ENCODE measurements around the gene OXNAD1. TPM values are rescaled to one million over a fixed set of nuclear protein-coding genes. Genes with fewer than 3 reads are reported as not detected.

The OXNAD1 gene
- total RNA-seq, 1 donor from 2014 or later, result 29.8 TPM

- intact Hi-C loops (cut with micrococcal nuclease), result loop anchor here (1.0 to 10.0 kb wide), 7 partner anchors 10 to 734 kb away; no protein-coding TSS in a partner anchor
- Mint-ChIP-seq H3K4me1 (peaks cover 66% of the 10 kb centered on the region), H3K27me3 (no peaks in the 10 kb centered on the region), H3K4me3 (peak overlapping the region; percentile 93), H3K36me3 (ENCODE audit: low read depth) (peaks cover 45% of the 10 kb centered on the region), H3K9me3 (peaks cover 4% of the 10 kb centered on the region), H3K27ac (peak overlapping the region; percentile 92)
- DNase-seq, result peak; percentile 76
These were observed 25.8 kb downstream of the OXNAD1 start for GRCh38 chr3:16290827-16291196.

- Mint-ChIP-seq H3K27ac (peak overlapping the region; percentile 70), H3K36me3 (ENCODE audit: low read depth) (peaks cover 63% of the 10 kb centered on the region), H3K27me3 (no peaks in the 10 kb centered on the region), H3K9me3 (peaks cover 4% of the 10 kb centered on the region), H3K4me1 (peaks cover 64% of the 10 kb centered on the region), H3K4me3 (peak overlapping the region; percentile 66)
- DNase-seq, result peak; percentile 57
- intact Hi-C loops (cut with micrococcal nuclease), result loop anchor here (10.0 kb wide), 1 partner anchor 730 kb away; no protein-coding TSS in a partner anchor
These were observed 29.8 kb downstream of the OXNAD1 start for GRCh38 chr3:16294844-16295243.

- H3K4me3 Mint-ChIP-seq, result peak overlapping the region; percentile 60
- peaks cover 66% of the 10 kb centered on the region for H3K4me1 Mint-ChIP-seq
- H3K9me3 Mint-ChIP-seq, result peaks cover 4% of the 10 kb centered on the region
- peak overlapping the region; percentile 71 for H3K27ac Mint-ChIP-seq
- peak; percentile 54 for DNase-seq
- peaks cover 63% of the 10 kb centered on the region for H3K36me3 Mint-ChIP-seq (ENCODE audit: low read depth)
- H3K27me3 Mint-ChIP-seq, result no peaks in the 10 kb centered on the region
- intact Hi-C loops (cut with micrococcal nuclease), result loop anchor here (10.0 kb wide), 1 partner anchor 729 kb away; no protein-coding TSS in a partner anchor
These were observed 30.4 kb downstream of the OXNAD1 start for GRCh38 chr3:16295298-16295890.

- H3K4me3 Mint-ChIP-seq, result peak overlapping the region; percentile 62
- peaks cover 69% of the 10 kb centered on the region for H3K36me3 Mint-ChIP-seq (ENCODE audit: low read depth)
These were observed 33.2 kb downstream of the OXNAD1 start for GRCh38 chr3:16297997-16298885.

GRCh38 chr3:16298891-16299290, 33.9 kb downstream of the OXNAD1 start:
- no peaks in the 10 kb centered on the region for H3K9me3 Mint-ChIP-seq
- DNase-seq, result no peak
- peaks cover 75% of the 10 kb centered on the region for H3K4me1 Mint-ChIP-seq
- H3K27ac Mint-ChIP-seq, result peak overlapping the region; percentile 84
- peak overlapping the region; percentile 62 for H3K4me3 Mint-ChIP-seq
- H3K27me3 Mint-ChIP-seq, result no peaks in the 10 kb centered on the region
- H3K36me3 Mint-ChIP-seq (ENCODE audit: low read depth), result peaks cover 65% of the 10 kb centered on the region
- intact Hi-C loops (cut with micrococcal nuclease), result loop anchor here (10.0 kb wide), 1 partner anchor 726 kb away; no protein-coding TSS in a partner anchor

More at GRCh38 chr3:16297997-16298885, 33.2 kb downstream of the OXNAD1 start:
- Mint-ChIP-seq H3K27ac (peak overlapping the region; percentile 84), H3K9me3 (no peaks in the 10 kb centered on the region), H3K4me1 (peaks cover 75% of the 10 kb centered on the region), H3K27me3 (no peaks in the 10 kb centered on the region)
- intact Hi-C loops (cut with micrococcal nuclease), result loop anchor here (10.0 kb wide), 1 partner anchor 727 kb away; no protein-coding TSS in a partner anchor
- DNase-seq, result peak; percentile 60

GRCh38 chr3:16299746-16300145, 34.7 kb downstream of the OXNAD1 start:
- H3K27ac Mint-ChIP-seq, result peak overlapping the region; percentile 97
- intact Hi-C loops (cut with micrococcal nuclease), result loop anchor here (2.0 to 10.0 kb wide), 6 partner anchors 13 to 725 kb away; partner anchors contain the start of genes ANKRD28, OXNAD1 and PLCL2
- H3K36me3 Mint-ChIP-seq (ENCODE audit: low read depth), result peaks cover 68% of the 10 kb centered on the region
- peak overlapping the region; percentile 86 for H3K4me3 Mint-ChIP-seq
- H3K4me1 Mint-ChIP-seq, result peaks cover 80% of the 10 kb centered on the region
- H3K9me3 Mint-ChIP-seq, result no peaks in the 10 kb centered on the region
- peak; percentile 60 for DNase-seq
- no peaks in the 10 kb centered on the region for H3K27me3 Mint-ChIP-seq

- H3K4me3 Mint-ChIP-seq, result peak overlapping the region; percentile 86
- peaks cover 83% of the 10 kb centered on the region for H3K4me1 Mint-ChIP-seq
- H3K9me3 Mint-ChIP-seq, result no peaks in the 10 kb centered on the region
- peaks cover 71% of the 10 kb centered on the region for H3K36me3 Mint-ChIP-seq (ENCODE audit: low read depth)
- H3K27me3 Mint-ChIP-seq, result no peaks in the 10 kb centered on the region
- intact Hi-C loops (cut with micrococcal nuclease), result loop anchor here (2.0 to 10.0 kb wide), 5 partner anchors 14 to 584 kb away; partner anchors contain the start of genes ANKRD28, OXNAD1 and PLCL2
- peak overlapping the region; percentile 97 for H3K27ac Mint-ChIP-seq
- DNase-seq, result peak; percentile 66
These were observed 35.3 kb downstream of the OXNAD1 start for GRCh38 chr3:16300307-16300706.

- Mint-ChIP-seq H3K4me3 (peak overlapping the region; percentile 86), H3K36me3 (ENCODE audit: low read depth) (peaks cover 70% of the 10 kb centered on the region), H3K27ac (peak overlapping the region; percentile 97), H3K9me3 (no peaks in the 10 kb centered on the region), H3K4me1 (peaks cover 83% of the 10 kb centered on the region), H3K27me3 (no peaks in the 10 kb centered on the region)
- intact Hi-C loops (cut with micrococcal nuclease), result loop anchor here (1.0 to 10.0 kb wide), 8 partner anchors 8 to 584 kb away; partner anchors contain the start of genes ANKRD28, OXNAD1 and PLCL2
- peak; percentile 90 for DNase-seq
These were observed 35.9 kb downstream of the OXNAD1 start for GRCh38 chr3:16300881-16301359.

- Mint-ChIP-seq H3K9me3 (no peaks in the 10 kb centered on the region), H3K27me3 (no peaks in the 10 kb centered on the region), H3K36me3 (ENCODE audit: low read depth) (peaks cover 68% of the 10 kb centered on the region), H3K27ac (peak overlapping the region; percentile 97), H3K4me3 (peak overlapping the region; percentile 86), H3K4me1 (peaks cover 85% of the 10 kb centered on the region)
- DNase-seq, result peak; percentile 84
- intact Hi-C loops (cut with micrococcal nuclease), result loop anchor here (1.0 to 10.0 kb wide), 8 partner anchors 8 to 583 kb away; partner anchors contain the start of genes ANKRD28, OXNAD1 and PLCL2
These were observed 36.5 kb downstream of the OXNAD1 start for GRCh38 chr3:16301507-16301906.

- Mint-ChIP-seq H3K4me1 (peaks cover 89% of the 10 kb centered on the region), H3K27ac (peak overlapping the region; percentile 97), H3K27me3 (no peaks in the 10 kb centered on the region), H3K36me3 (ENCODE audit: low read depth) (peaks cover 67% of the 10 kb centered on the region), H3K4me3 (peak overlapping the region; percentile 86), H3K9me3 (peaks cover 3% of the 10 kb centered on the region)
- intact Hi-C loops (cut with micrococcal nuclease), result loop anchor here (5.0 to 10.0 kb wide), 4 partner anchors 35 to 583 kb away; partner anchors contain the start of genes ANKRD28, OXNAD1 and PLCL2
- DNase-seq, result peak; percentile 69
These were observed 37.1 kb downstream of the OXNAD1 start for GRCh38 chr3:16302082-16302631.

GRCh38 chr3:16303037-16303575, 38.1 kb downstream of the OXNAD1 start:
- peaks cover 67% of the 10 kb centered on the region for H3K36me3 Mint-ChIP-seq (ENCODE audit: low read depth)
- peaks cover 90% of the 10 kb centered on the region for H3K4me1 Mint-ChIP-seq
- intact Hi-C loops (cut with micrococcal nuclease), result loop anchor here (5.0 to 10.0 kb wide), 4 partner anchors 36 to 582 kb away; partner anchors contain the start of genes ANKRD28, OXNAD1 and PLCL2
- peak; percentile 61 for DNase-seq
- no peaks in the 10 kb centered on the region for H3K27me3 Mint-ChIP-seq
- peak overlapping the region; percentile 83 for H3K27ac Mint-ChIP-seq
- H3K9me3 Mint-ChIP-seq, result peaks cover 6% of the 10 kb centered on the region
- H3K4me3 Mint-ChIP-seq, result peak overlapping the region; percentile 86

- no peaks in the 10 kb centered on the region for H3K27me3 Mint-ChIP-seq
- intact Hi-C loops (cut with micrococcal nuclease), result loop anchor here (5.0 to 10.0 kb wide), 5 partner anchors 37 to 580 kb away; partner anchors contain the start of genes ANKRD28, OXNAD1 and PLCL2
- H3K4me1 Mint-ChIP-seq, result peaks cover 85% of the 10 kb centered on the region
- H3K27ac Mint-ChIP-seq, result peak overlapping the region; percentile 86
- peaks cover 61% of the 10 kb centered on the region for H3K36me3 Mint-ChIP-seq (ENCODE audit: low read depth)
- peak; percentile 69 for DNase-seq
- H3K4me3 Mint-ChIP-seq, result peak overlapping the region; percentile 76
- H3K9me3 Mint-ChIP-seq, result peaks cover 6% of the 10 kb centered on the region
These were observed 39.3 kb downstream of the OXNAD1 start for GRCh38 chr3:16304061-16305010.
